GM13977 (cell line): Measurements from ENCODE around the gene RAD51D.

Source experiments
- DNase-seq: peaks from one replicate; pipeline ENCODE4 v3.0.0; 2012; ENCODE audit warnings: low spot score
- in situ Hi-C: fragments of 300-500 bp; cut with MboI; formaldehyde crosslinking; loops from one replicate; pipeline ENCODE4 v1.12.0; 2022; ENCODE audit warnings: low sequenced_read_pairs, low pct_unique_long_range_greater_than_20kb, mixed read lengths, inconsistent platforms; ENCODE audit not compliant: unreplicated experiment
- TF ChIP-seq, protein P1 (sequence below): IDR thresholded peaks from 2 replicates; pipeline ENCODE4 v1.5.1; 2012; ENCODE audit warnings: mild to moderate bottlenecking, control low read depth; ENCODE audit not compliant: insufficient read depth; ENCODE audit errors: extremely low read depth, missing control alignments

Gene RAD51D

DNA sequence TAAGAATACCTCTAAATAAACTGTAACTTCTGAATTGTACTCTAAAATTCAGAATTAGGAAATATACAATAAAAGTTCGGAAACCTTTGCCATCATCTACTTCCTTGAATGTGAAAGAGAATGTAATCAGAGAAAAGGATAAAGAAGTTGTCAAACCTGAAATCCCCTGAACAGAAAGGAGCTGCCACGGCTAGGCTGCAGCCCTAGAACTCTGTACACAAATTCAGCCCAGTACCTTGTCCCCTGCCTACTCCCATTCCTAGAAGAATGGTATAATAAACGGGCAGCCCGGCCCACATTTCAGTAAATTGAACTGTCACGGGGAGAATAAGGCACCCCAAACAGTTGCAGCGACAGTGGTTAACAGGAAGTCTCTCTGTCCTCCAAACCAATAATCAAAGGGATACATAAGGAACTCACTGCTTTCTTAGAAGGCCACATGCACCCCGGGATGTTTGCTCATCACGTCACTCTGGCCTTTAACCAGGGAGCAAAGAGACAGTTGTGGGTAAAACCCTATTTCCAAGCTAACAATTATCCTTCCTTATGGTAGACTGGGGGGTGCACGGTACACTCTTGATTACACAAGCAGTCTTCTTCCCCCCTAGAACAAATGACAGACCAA is 31.8 kb downstream of the RAD51D start:
- in situ Hi-C loops: no loop called here
- no peak for DNase-seq

DNA sequence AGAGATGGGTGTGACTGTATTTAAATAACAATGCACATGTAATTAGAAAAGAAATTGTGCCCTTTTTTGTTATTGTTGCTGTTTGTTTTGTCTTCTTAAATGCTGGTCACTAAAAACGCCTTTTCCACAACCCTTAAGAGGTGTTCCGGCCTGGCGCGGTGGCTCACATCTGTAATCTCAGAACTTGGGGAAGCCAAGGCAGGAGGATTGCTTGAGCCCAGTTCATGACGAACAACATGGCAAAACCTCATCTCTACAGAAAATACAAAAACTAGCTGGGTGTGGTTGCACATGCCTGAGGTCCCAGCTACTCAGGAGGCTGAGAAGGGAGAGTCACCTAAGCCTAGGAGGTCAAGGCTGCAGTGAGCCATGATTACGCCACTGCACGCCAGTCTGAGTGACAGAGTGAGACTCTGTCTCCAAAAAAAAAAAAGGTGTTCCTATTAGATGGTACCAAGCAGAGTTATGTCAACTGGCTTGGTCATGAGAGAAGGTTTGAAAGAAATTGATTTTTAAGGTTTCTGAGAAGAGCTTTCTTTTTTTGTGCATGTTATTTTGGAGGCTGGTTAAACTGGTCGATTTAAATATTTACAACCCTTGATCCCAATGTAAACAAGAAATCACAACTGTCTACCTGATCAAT is 32.6 kb downstream of the RAD51D start:
- DNase-seq: no peak
- TF ChIP-seq, protein P1, sequence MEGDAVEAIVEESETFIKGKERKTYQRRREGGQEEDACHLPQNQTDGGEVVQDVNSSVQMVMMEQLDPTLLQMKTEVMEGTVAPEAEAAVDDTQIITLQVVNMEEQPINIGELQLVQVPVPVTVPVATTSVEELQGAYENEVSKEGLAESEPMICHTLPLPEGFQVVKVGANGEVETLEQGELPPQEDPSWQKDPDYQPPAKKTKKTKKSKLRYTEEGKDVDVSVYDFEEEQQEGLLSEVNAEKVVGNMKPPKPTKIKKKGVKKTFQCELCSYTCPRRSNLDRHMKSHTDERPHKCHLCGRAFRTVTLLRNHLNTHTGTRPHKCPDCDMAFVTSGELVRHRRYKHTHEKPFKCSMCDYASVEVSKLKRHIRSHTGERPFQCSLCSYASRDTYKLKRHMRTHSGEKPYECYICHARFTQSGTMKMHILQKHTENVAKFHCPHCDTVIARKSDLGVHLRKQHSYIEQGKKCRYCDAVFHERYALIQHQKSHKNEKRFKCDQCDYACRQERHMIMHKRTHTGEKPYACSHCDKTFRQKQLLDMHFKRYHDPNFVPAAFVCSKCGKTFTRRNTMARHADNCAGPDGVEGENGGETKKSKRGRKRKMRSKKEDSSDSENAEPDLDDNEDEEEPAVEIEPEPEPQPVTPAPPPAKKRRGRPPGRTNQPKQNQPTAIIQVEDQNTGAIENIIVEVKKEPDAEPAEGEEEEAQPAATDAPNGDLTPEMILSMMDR: no peak
- in situ Hi-C loops: no loop called here

More for the DNA sequence above, 31.8 kb downstream of the RAD51D start:
- TF ChIP-seq, protein P1: no peak

DNA sequence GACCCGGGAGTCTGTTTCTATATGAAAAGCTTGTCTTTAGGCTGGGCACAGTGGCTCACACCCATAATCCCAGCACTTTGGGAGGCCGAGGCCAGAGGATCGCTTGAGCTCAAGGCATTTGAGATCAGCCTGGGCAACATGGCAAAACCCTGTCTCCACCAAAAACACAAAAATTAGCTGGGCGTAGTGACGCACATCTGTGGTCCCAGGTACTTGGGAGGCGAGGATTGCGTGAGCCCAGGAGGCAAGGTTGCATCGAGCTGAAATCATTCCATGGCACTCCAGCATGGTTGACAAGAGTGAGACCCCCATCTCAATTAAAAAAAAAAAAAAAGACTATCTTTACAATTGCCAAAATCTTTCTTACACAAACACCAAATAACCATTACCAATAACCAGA is 33.5 kb downstream of the RAD51D start:
- in situ Hi-C loops: no loop called here

DNA sequence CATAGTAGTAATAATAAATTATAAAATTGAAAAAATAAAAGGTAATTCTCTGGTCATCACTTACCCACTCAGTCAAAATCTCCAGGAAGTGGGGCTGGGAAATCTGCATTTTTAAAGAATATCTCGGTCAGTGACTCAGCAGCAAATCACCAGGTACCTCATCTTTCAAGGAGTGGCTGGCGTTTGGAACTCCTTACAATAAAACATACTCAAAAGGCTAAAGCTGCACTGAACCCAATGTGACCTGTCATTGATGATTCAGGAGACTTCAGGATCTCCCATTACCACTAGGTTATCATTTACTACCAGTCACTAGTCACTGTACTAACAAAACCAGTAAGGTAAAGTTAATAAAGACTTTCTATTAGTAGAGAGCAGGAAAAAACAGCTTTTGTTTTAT is 34.7 kb downstream of the RAD51D start:
- no peak for DNase-seq
- TF ChIP-seq, protein P1: no peak
- in situ Hi-C loops: no loop called here

More for the DNA sequence above, 33.5 kb downstream of the RAD51D start:
- no peak for DNase-seq
- TF ChIP-seq, protein P1: no peak

DNA sequence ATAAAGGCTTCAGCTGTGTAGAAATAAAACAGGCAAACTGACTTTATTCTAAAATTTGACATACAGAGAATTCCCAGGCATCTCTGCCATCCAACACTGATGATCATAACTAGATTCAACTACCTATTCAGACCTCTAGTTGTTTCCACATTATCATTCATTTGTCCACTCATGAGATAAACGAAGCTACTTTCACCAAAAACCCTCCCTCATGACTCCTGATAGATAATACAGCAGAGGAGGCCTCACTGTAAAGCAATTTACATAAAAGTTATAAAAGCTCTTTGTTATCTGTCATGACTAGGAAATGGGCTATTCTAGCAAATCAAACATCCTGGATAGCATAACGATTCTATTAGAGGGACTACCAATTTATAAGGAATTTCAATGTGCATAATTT is 36.6 kb downstream of the RAD51D start:
- DNase-seq: no peak
- TF ChIP-seq, protein P1: no peak
- in situ Hi-C loops: no loop called here

DNA sequence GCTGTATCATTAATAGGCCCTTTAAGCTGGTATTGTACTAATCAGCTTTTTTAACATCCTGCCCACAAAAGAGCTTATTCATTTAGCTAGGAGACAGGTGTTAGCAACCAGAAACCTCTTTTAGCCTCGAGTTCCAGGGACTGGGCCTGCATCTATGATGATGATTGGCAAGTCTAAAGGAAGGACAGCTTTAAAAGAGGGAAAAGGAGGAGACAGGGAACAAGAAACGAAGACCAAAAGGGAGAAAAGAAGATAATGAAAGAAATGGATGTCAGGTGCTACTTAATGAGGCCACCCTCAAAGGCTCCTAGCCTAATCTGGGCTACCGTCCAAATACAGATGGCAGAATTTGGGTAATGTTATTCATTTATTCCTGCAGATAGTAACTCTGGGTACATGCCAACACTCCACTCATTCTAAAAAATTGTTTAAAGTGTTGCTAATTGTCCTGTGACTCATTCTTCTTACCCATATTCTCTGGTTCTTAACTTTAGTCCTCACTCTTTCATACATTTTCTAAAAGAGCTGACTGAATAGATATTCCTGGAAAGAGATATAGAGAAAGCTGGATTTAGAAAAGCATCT is 37.5 kb downstream of the RAD51D start:
- TF ChIP-seq, protein P1: no peak
- in situ Hi-C loops: no loop called here
- DNase-seq: no peak
